GM18951 (cell line): ENCODE results near the gene HECTD1.

Source experiments
- POLR2A ChIP-seq: IDR thresholded peaks from 4 replicates; pipeline ENCODE4 v1.6.1; 2011; ENCODE audit warnings: mild to moderate bottlenecking; ENCODE audit not compliant: insufficient read length, insufficient read depth; ENCODE audit errors: extremely low read depth
- in situ Hi-C: fragments of 300-500 bp; cut with MboI; formaldehyde crosslinking; loops from one replicate; pipeline ENCODE4 v1.12.0; 2022; ENCODE audit warnings: low sequenced_read_pairs, mixed read lengths, inconsistent platforms; ENCODE audit not compliant: unreplicated experiment

HECTD1 gene

DNA sequence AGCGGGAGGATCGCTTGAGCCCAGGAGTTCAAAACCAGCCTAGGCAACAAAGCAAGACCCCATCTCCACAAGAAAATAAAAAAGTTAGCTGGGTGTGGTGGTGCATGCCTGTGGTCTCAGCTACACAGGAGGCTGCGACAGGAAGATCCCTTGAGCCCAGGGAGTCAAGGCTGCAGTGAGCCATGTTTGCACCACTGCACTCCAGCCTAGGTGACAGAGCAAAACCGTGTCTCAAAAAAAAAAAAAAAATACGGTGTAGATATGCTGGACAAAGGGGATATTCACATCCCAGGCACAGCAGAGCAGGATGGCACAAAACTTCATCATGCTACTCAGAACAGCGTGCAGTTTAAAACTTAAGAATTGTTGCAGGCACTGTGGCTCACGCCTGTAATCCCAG, 156.6 kb downstream of the HECTD1 start:
- in situ Hi-C loops, result no loop called here
- no peak for TF ChIP-seq POLR2A
